ENCODE results near the gene INHBE.

DNA sequence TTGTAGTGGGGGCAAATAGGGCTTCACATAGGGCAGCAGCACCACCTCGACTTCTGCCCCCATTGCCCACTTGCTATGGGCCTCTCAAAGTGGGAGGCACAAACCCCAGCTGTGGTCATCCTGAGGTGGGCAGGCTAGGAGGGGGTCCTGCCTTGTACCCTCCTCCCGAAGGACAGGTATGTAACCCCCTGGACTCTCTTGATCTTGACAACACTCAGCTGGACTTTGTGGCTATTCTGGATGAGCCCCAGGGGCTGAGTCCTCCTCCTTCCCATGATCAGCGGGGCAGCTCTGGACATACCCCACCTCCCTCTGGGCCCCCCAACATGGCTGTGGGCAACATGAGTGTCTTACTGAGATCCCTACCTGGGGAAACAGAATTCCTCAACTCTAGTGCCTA, 16.6 kb downstream of the INHBE start:
- TF ChIP-seq CTCF (IDR thresholded peaks at IDR 0.05) = no peak
- no peak for TF ChIP-seq POLR2A (IDR thresholded peaks at IDR 0.05)
- TF ChIP-seq POLR2AphosphoS5 (IDR thresholded peaks at IDR 0.05) = no peak

Measured in stomach (tissue), 4 donors.